GM12878 (cell line): ENCODE results near the gene ECPAS. TPM values are rescaled to one million over a fixed set of nuclear protein-coding genes. Genes with fewer than 3 reads are reported as not detected.

ENCODE experiments used
- ATAC-seq: fragments of 200-7000 bp; cut with Tn5 transposase; 3 replicates; pipeline ENCODE4 v1.9.1; 2020; ENCODE audit warnings: mild to moderate bottlenecking, moderate library complexity
- BruUV-seq: library from RNA; stranded (reverse); fragments of 400-500 nt; replicated peaks from 2 replicates; lab custom pipeline; 2021; lab: Mats Ljungman, UMichigan
- CTCF ChIA-PET: fragments of 300-600 bp; sonication (Branson Sonifier 250); formaldehyde crosslinking; extraction: SDS; loops from one replicate; lab custom pipeline; 2021; ENCODE audit warnings: inconsistent platforms; lab: Yijun Ruan, JAX
- POLR2A ChIA-PET: fragments of 350-600 bp; formaldehyde crosslinking; extraction: SDS; loops from one replicate; lab custom pipeline; 2021; ENCODE audit warnings: inconsistent platforms; lab: Charles Lee
- RAD21 ChIA-PET: fragments of 300-600 bp; sonication (Branson Sonifier 250); formaldehyde crosslinking; loops from one replicate; lab custom pipeline; 2023; ENCODE audit warnings: antibody characterized with exemption; ENCODE audit not compliant: unreplicated experiment; lab: Charles Lee
- SMC1A ChIA-PET: fragments of 300-600 bp; sonication (Branson Sonifier 250); formaldehyde crosslinking; loops from one replicate; lab custom pipeline; 2023; ENCODE audit not compliant: unreplicated experiment, uncharacterized antibody; lab: Charles Lee
- DNase-seq: peaks from one replicate; pipeline ENCODE4 v3.0.0-alpha.2; 2011; ENCODE audit warnings: low read depth, low spot score
- FAIRE-seq: peaks from 3 replicates; lab custom pipeline; 2011; peaks lifted over from hg19 to GRCh38; lab: Jason Lieb, UNC
- H2AFZ ChIP-seq: 2 replicates; pipeline ENCODE4 v1.6.0; 2011; ENCODE audit warnings: low read depth, low read length, control low read depth; ENCODE audit not compliant: control insufficient read depth
- H3K27ac ChIP-seq: 2 replicates; pipeline ENCODE4 v1.5.1; 2011; ENCODE audit warnings: control low read depth; ENCODE audit not compliant: control insufficient read depth, insufficient read depth
- H3K27me3 ChIP-seq, 2 experiments: replicated peaks in 1 of 2; 2 replicates each; pipeline versions ENCODE4 v1.6.0 to v1.6.1; 2011; ENCODE audit warnings: low read length in 1 of 2; ENCODE audit not compliant: control insufficient read depth in 2 of 2, insufficient read depth in 2 of 2
- H3K36me3 ChIP-seq, 2 experiments: 2 replicates each; pipeline ENCODE4 v1.5.1; 2011; ENCODE audit warnings: low read length in 1 of 2; ENCODE audit not compliant: control insufficient read depth in 2 of 2, insufficient read depth in 2 of 2
- H3K4me1 ChIP-seq: 2 replicates; pipeline ENCODE4 v1.6.1; 2011; ENCODE audit warnings: mild to moderate bottlenecking, low read length, moderate library complexity, mixed read lengths; ENCODE audit not compliant: control insufficient read depth, insufficient read depth
- H3K4me2 ChIP-seq: 2 replicates; pipeline ENCODE4 v1.6.0; 2011; ENCODE audit warnings: control low read depth; ENCODE audit not compliant: control insufficient read depth, insufficient read depth
- H3K4me3 ChIP-seq: fragments of 200-600 bp; sonication (generic); 2 replicates; pipeline ENCODE4 v1.5.1; 2016
- H3K79me2 ChIP-seq: 2 replicates; pipeline ENCODE4 v1.6.0; 2011; ENCODE audit warnings: low read length; ENCODE audit not compliant: control insufficient read depth, insufficient read depth
- H3K9ac ChIP-seq: 2 replicates; pipeline ENCODE4 v1.8.0; 2011; ENCODE audit warnings: low read length, control low read depth, mixed read lengths; ENCODE audit not compliant: control insufficient read depth, insufficient read depth
- H3K9me3 ChIP-seq: replicated peaks from 3 replicates; pipeline ENCODE4 v1.5.1; 2011; ENCODE audit warnings: mild to moderate bottlenecking, low read length; ENCODE audit not compliant: control insufficient read depth, insufficient read depth
- H4K20me1 ChIP-seq: 2 replicates; pipeline ENCODE4 v1.6.0; 2011; ENCODE audit not compliant: control insufficient read depth, insufficient read depth
- ATF3 ChIP-seq: IDR thresholded peaks from 2 replicates; pipeline ENCODE4 v1.6.1; 2011; ENCODE audit warnings: low read depth, mild to moderate bottlenecking, low read length, moderate library complexity, borderline replicate concordance; ENCODE audit errors: extremely low read depth
- CREM ChIP-seq: IDR thresholded peaks from 2 replicates; pipeline ENCODE4 v1.6.1; 2014; ENCODE audit warnings: antibody characterized with exemption, low read depth
- CTCF ChIP-seq, 3 experiments: IDR thresholded peaks in 2 of 3; conservative IDR thresholded peaks in 1 of 3; 2 replicates each; pipeline ENCODE4 v1.5.1; 2011; ENCODE audit warnings: low read depth in 3 of 3, low read length in 3 of 3, mild to moderate bottlenecking in 3 of 3, control low read depth in 2 of 3, moderate library complexity in 2 of 3, inconsistent platforms in 1 of 3, mixed read lengths in 1 of 3; ENCODE audit not compliant: control insufficient read depth in 2 of 3, insufficient read depth in 1 of 3; ENCODE audit errors: extremely low read depth in 1 of 3
- GABPA ChIP-seq: IDR thresholded peaks from 2 replicates; pipeline ENCODE4 v1.6.1; 2014; ENCODE audit warnings: antibody characterized with exemption, low read depth, mild to moderate bottlenecking, inconsistent platforms
- MEF2A ChIP-seq: IDR thresholded peaks from 2 replicates; pipeline ENCODE4 v1.6.1; 2011; ENCODE audit warnings: low read depth, mild to moderate bottlenecking, low read length, moderate library complexity; ENCODE audit not compliant: insufficient read depth
- NKRF ChIP-seq: fragments of 450-650 bp; conservative IDR thresholded peaks from 2 replicates; pipeline ENCODE4 v1.6.1; 2017; ENCODE audit warnings: mild to moderate bottlenecking, moderate library complexity
- NR2C1 ChIP-seq: fragments of 450-650 bp; IDR thresholded peaks from 2 replicates; pipeline ENCODE4 v1.6.1; 2017; ENCODE audit warnings: antibody characterized with exemption, mild to moderate bottlenecking, moderate library complexity
- NR2C2 ChIP-seq: IDR thresholded peaks from 2 replicates; pipeline ENCODE4 v1.6.1; 2011; ENCODE audit warnings: borderline replicate concordance, low read depth; ENCODE audit not compliant: control insufficient read depth, insufficient read length
- POU2F2 ChIP-seq: IDR thresholded peaks from 3 replicates; pipeline ENCODE4 v1.6.1; 2011; ENCODE audit warnings: low read depth, mild to moderate bottlenecking, low read length, borderline replicate concordance
- RUNX3 ChIP-seq: IDR thresholded peaks from 2 replicates; pipeline ENCODE4 v1.6.1; 2012; ENCODE audit warnings: low read length, inconsistent platforms
- SIX5 ChIP-seq: IDR thresholded peaks from 2 replicates; pipeline ENCODE4 v1.6.1; 2011; ENCODE audit warnings: mild to moderate bottlenecking, low read depth, low read length, moderate library complexity; ENCODE audit not compliant: severe bottlenecking
- SMC3 ChIP-seq: IDR thresholded peaks from 2 replicates; pipeline ENCODE4 v1.6.1; 2011; ENCODE audit warnings: low read length, improper control_type of control experiment, borderline replicate concordance
- YY1 ChIP-seq: IDR thresholded peaks from 2 replicates; pipeline ENCODE4 v1.6.1; 2011; ENCODE audit warnings: low read depth, mild to moderate bottlenecking, low read length
- ZBTB4 ChIP-seq: fragments of 450-650 bp; formaldehyde crosslinking; IDR thresholded peaks from 2 replicates; pipeline ENCODE4 v1.4.0; 2022; ENCODE audit warnings: mild to moderate bottlenecking, moderate library complexity
- ZSCAN29 ChIP-seq: fragments of 450-650 bp; IDR thresholded peaks from 2 replicates; pipeline ENCODE4 v1.6.1; 2017; ENCODE audit warnings: mild to moderate bottlenecking, moderate library complexity
- whole genome bisulfite sequencing: methylation state at CpG from one replicate; pipeline ENCODE4 v1.1.6; 2016; ENCODE audit warnings: low lambda C conversion rate; ENCODE audit not compliant: insufficient replicate concordance, insufficient coverage; ENCODE audit errors: missing lambda C conversion rate; 5-methylcytosine and 5-hydroxymethylcytosine counted together
- in situ Hi-C: fragments of 300-500 bp; cut with MboI; formaldehyde crosslinking; loops from 9 replicates; pipeline ENCODE4 v1.14.3; 2018; ENCODE audit warnings: mixed read lengths
- intact Hi-C: fragments of 100-400 bp; cut with micrococcal nuclease; formaldehyde crosslinking; loops from one replicate; pipeline ENCODE4 v1.14.2; 2022; ENCODE audit not compliant: unreplicated experiment
- polyA plus RNA-seq, 11 experiments: library from polyadenylated mRNA; depleted of rRNA in 4 of 11; unstranded in 6 of 11; stranded (reverse) in 5 of 11; fragments of >200 nt; fragmentation: Nextera tagmentation in 4 of 11; fragmentation: Illumina TruSeq in 1 of 11; extraction: Ambion mirVana in 4 of 11; extraction: Trizol in 1 of 11; gene quantifications; 1 replicate in 1 of 11; 2 replicates in 10 of 11; pipeline versions ENCODE4 v1.2.1 to v1.2.3, GENCODE V29; 2011 to 2016; ENCODE audit warnings: inconsistent platforms in 2 of 11, missing spikeins in 2 of 11, low read depth in 1 of 11
- total RNA-seq, 4 experiments: library from RNA; depleted of rRNA in 3 of 4; stranded (reverse); fragments of >200 nt in 3 of 4; fragmentation: Illumina TruSeq in 1 of 4; extraction: Trizol in 1 of 4; gene quantifications; 2 replicates each; pipeline versions ENCODE4 v1.2.1 to v1.2.3, GENCODE V29; 2013 to 2021

The ECPAS gene
- total and polyA plus RNA-seq, 10 of the 15 experiments (the other 5 are each of a cell fraction or from before 2014, with no cell fraction given): 11.2 to 69.8 (median 50.1) TPM

- BruUV-seq: no TSS peak
- ChIA-PET POLR2A (no interaction called here), CTCF (interaction anchor here (1.2 to 1.4 kb wide), 2 partner anchors 777 to 801 kb away, joined by 4 read pairs; no protein-coding TSS in a partner anchor), RAD21 (no interaction called here), SMC1A (interaction anchor here (0.7 to 0.8 kb wide), 2 partner anchors 59 to 221 kb away, joined by 3 to 4 read pairs; no protein-coding TSS in a partner anchor)
- ATAC-seq (peak; percentile 88), DNase-seq (no peak), FAIRE-seq (no peak)
- no peaks in the 10 kb centered on the region for H3K79me2 ChIP-seq
- no peaks in the 10 kb centered on the region for H3K27me3 ChIP-seq
- no peaks in the 10 kb centered on the region for H3K4me1 ChIP-seq
- H3K36me3 ChIP-seq: peaks cover 10 to 31% of the 10 kb centered on the region in 2 experiments
- intact Hi-C loops (loop anchor here (10.0 kb wide), 1 partner anchor 765 kb away; no protein-coding TSS in a partner anchor), in situ Hi-C loops (no loop called here)
- no peak overlapping the region for H3K4me3 ChIP-seq
- no peak overlapping the region for H3K27ac ChIP-seq
- no peak overlapping the region for H2AFZ ChIP-seq
- no peak overlapping the region for H3K9ac ChIP-seq
- H3K4me2 ChIP-seq: no peak overlapping the region
- H3K9me3 ChIP-seq: peaks cover 16% of the 10 kb centered on the region
- WGBS: 92% methylated on average over 4 of the region's 4 CpGs
- no peaks in the 10 kb centered on the region; the same call in 1 of the 2 replicates for H4K20me1 ChIP-seq
- no peak for TF ChIP-seq NR2C2
- no peak for TF ChIP-seq ATF3
- no peak for TF ChIP-seq NR2C1
- no peak for TF ChIP-seq ZBTB4 (CRISPR knock-in tag)
- TF ChIP-seq RUNX3: peak; percentile 41
- TF ChIP-seq MEF2A: no peak
- TF ChIP-seq YY1: no peak
- no peak for TF ChIP-seq GABPA
- peak; percentile 26 to 61 (median 45); a peak in 5 of 6 replicates for TF ChIP-seq CTCF (IDR thresholded peaks at IDR 0.05 in 2 of 3, conservative IDR thresholded peaks at IDR 0.05 in 1 of 3; ENCODE audit: control insufficient read depth in 2 of 3, extremely low read depth in 1 of 3, insufficient read depth in 1 of 3, low read depth in 3 of 3, low read length in 3 of 3)
- no peak for TF ChIP-seq NKRF
- TF ChIP-seq ZSCAN29: no peak
- no peak for TF ChIP-seq CREM
- TF ChIP-seq SIX5: no peak
- peak; percentile 11; the same call in 1 of the 2 replicates for TF ChIP-seq SMC3
- no peak for TF ChIP-seq POU2F2
Measured at GRCh38 chr9:111399772-111400563, 84.2 kb downstream of the ECPAS start.
